GM13976 (cell line): ENCODE measurements around the gene MED17.

Experiments used
- DNase-seq: peaks from one replicate; pipeline ENCODE4 v3.0.0; 2012; ENCODE audit warnings: low spot score
- CTCF ChIP-seq: IDR thresholded peaks from 2 replicates; pipeline ENCODE4 v1.5.1; 2012; ENCODE audit warnings: borderline replicate concordance, mild to moderate bottlenecking; ENCODE audit not compliant: insufficient read depth; ENCODE audit errors: extremely low read depth, missing control alignments, control extremely low read depth
- in situ Hi-C: fragments of 300-500 bp; cut with MboI; formaldehyde crosslinking; loops from one replicate; pipeline ENCODE4 v1.12.0; 2022; ENCODE audit warnings: low sequenced_read_pairs, mixed read lengths, inconsistent platforms; ENCODE audit not compliant: unreplicated experiment

The MED17 gene

GRCh38 chr11:93857413-93858120 is 73.5 kb downstream of the MED17 start:
- DNase-seq, result no peak
- in situ Hi-C loops, result no loop called here
- TF ChIP-seq CTCF, result no peak

GRCh38 chr11:93858121-93858775 is 74.2 kb downstream of the MED17 start:
- in situ Hi-C loops, result no loop called here
- no peak for DNase-seq
- TF ChIP-seq CTCF, result no peak

GRCh38 chr11:93861808-93862207 is 77.7 kb downstream of the MED17 start:
- in situ Hi-C loops, result no loop called here
- TF ChIP-seq CTCF, result no peak
- no peak for DNase-seq
